ENCODE measurements around the gene MAD1L1. TPM values are rescaled to one million over a fixed set of nuclear protein-coding genes. Genes with fewer than 3 reads are reported as not detected.

MAD1L1 gene
- total RNA-seq, 1 donor from 2014 or later = 54.0 TPM

DNA sequence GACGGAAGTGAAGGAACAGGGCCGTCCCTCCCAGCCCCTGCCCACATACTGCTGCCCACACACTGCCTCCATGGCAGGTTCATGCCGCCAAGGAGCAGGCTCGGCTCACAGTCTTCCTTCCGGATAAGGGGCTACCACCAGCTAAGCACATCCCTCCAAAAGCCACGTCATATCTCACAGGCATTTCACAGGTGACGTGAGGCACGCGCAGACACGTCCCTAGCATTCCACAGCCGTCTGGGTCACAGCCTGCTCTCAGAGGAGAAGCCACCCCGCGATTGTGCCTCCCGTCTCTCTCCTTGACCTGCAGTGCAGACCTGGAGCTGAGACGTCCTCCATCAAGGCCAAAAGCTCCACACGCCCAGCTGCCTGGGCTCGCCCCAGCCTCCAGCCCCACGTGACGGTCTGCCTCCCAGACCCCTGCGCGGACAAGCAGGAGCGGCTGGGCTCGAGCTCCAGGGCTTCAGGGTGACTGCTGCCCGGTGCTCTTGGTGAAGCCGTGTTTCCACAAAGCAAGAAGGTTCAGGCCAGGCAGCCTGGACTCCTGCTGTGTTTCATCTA lies 114.0 kb downstream of the MAD1L1 start:
- H3K27me3 Mint-ChIP-seq = no peaks in the 10 kb centered on the region
- H3K4me1 Mint-ChIP-seq = peaks cover 16% of the 10 kb centered on the region
- intact Hi-C loops (cut with micrococcal nuclease) = no loop called here
- no peak for DNase-seq
- no peaks in the 10 kb centered on the region for H3K9me3 Mint-ChIP-seq
- H3K27ac Mint-ChIP-seq = no peak overlapping the region
- no peak overlapping the region for H3K4me3 Mint-ChIP-seq
- peaks cover 2% of the 10 kb centered on the region for H3K36me3 Mint-ChIP-seq (ENCODE audit: low read depth)

DNA sequence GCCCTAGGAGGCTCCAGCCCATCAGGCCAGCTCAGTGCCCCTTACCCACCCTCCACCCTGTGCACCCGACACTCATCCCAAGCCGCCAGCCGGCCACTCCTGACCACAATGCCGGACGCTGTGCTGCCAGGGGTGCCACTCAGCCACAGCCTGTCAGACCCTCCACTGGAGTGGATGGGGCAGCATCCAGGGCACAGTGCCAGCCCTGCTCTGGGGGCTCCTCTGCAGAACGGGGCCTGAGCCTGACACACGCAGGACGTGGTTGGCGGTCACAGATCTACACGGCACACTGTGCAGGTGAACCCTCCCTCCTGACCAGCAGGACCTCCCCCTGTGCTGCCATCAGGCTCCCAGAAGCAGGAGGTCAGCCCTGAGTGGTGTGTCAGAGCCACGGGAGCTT lies 114.7 kb downstream of the MAD1L1 start:
- Mint-ChIP-seq H3K9me3 (no peaks in the 10 kb centered on the region), H3K36me3 (ENCODE audit: low read depth) (peaks cover 2% of the 10 kb centered on the region), H3K4me1 (peaks cover 16% of the 10 kb centered on the region), H3K4me3 (no peak overlapping the region), H3K27me3 (no peaks in the 10 kb centered on the region), H3K27ac (no peak overlapping the region)
- DNase-seq = no peak
- intact Hi-C loops (cut with micrococcal nuclease) = no loop called here

DNA sequence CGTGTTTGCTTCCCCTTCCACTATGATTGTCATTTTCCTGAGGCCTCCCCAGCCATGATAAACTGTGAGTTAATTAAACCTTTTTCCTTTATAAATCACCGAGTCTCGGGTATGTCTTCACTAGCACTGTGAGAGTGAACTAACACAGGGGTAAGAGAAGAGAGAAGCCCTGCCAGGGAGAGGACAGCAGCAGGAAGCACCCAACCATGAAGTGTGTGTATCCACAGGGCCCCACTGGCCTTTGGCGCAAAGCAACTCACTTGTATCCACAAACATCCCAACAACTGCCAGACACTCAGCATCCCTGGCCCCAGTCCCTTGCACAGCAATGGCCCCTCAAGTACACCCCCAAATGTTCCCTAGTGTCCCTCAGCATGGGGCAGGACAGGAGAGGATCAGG lies 115.1 kb downstream of the MAD1L1 start:
- H3K27ac Mint-ChIP-seq = no peak overlapping the region

DNA sequence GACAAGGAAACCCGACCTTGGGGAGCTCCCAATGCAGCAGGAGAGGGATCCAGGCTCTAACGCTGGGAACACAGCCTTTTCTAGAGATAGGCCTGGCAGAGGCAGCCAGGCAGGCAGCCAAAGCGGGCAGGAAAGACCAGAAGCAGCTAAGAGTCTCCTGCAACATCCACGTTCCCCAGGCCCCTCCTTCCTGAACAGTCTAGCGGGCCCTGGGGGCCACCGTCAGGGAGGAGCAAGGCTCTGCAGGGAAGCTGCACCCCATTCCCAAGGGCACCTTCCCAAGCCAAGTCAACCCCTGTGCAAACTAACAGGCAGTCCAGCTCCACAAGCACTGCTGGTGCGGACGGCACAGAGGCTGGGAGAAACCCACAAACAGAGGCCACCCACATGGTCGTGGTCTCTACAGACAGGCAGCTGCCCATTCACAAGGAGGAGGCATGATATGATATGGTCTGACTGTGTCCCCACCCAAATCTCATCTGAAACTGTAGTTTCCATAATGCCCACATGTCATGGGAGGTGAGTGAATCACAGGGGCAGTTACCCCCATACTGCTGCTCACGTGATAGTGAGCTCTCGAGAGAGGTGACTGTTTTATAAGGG lies 115.7 kb downstream of the MAD1L1 start:
- Mint-ChIP-seq H3K36me3 (ENCODE audit: low read depth) (peaks cover 2% of the 10 kb centered on the region), H3K27me3 (no peaks in the 10 kb centered on the region), H3K4me1 (peaks cover 21% of the 10 kb centered on the region), H3K4me3 (no peak overlapping the region), H3K9me3 (no peaks in the 10 kb centered on the region), H3K27ac (no peak overlapping the region)
- no peak for DNase-seq
- intact Hi-C loops (cut with micrococcal nuclease) = no loop called here

More for the DNA sequence above, 115.1 kb downstream of the MAD1L1 start:
- DNase-seq = no peak
- Mint-ChIP-seq H3K36me3 (ENCODE audit: low read depth) (peaks cover 2% of the 10 kb centered on the region), H3K9me3 (no peaks in the 10 kb centered on the region), H3K4me3 (no peak overlapping the region), H3K4me1 (peaks cover 17% of the 10 kb centered on the region), H3K27me3 (no peaks in the 10 kb centered on the region)
- intact Hi-C loops (cut with micrococcal nuclease) = no loop called here

DNA sequence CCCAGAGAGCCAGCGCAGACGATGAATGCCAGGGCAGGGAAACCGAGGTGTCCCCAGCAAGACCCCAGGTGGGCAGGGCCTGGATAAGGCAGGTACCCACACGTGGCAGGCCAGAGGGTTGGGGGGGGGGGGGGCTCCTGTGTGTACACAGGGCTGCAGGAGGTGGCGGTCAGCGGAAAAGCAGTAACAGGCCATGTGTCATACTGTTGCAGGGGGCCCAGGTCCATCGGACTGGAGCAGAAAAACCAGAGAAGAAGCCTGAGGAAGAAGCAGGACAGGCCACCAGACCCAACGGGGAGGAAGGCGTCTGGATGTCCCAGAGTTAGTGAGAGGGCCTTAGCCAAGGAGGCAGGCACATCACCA lies 116.3 kb downstream of the MAD1L1 start:
- peaks cover 2% of the 10 kb centered on the region for H3K36me3 Mint-ChIP-seq (ENCODE audit: low read depth)
- DNase-seq = no peak
- H3K4me1 Mint-ChIP-seq = peaks cover 25% of the 10 kb centered on the region
- no peaks in the 10 kb centered on the region for H3K27me3 Mint-ChIP-seq
- H3K27ac Mint-ChIP-seq = no peak overlapping the region
- intact Hi-C loops (cut with micrococcal nuclease) = no loop called here
- no peak overlapping the region for H3K4me3 Mint-ChIP-seq
- no peaks in the 10 kb centered on the region for H3K9me3 Mint-ChIP-seq

DNA sequence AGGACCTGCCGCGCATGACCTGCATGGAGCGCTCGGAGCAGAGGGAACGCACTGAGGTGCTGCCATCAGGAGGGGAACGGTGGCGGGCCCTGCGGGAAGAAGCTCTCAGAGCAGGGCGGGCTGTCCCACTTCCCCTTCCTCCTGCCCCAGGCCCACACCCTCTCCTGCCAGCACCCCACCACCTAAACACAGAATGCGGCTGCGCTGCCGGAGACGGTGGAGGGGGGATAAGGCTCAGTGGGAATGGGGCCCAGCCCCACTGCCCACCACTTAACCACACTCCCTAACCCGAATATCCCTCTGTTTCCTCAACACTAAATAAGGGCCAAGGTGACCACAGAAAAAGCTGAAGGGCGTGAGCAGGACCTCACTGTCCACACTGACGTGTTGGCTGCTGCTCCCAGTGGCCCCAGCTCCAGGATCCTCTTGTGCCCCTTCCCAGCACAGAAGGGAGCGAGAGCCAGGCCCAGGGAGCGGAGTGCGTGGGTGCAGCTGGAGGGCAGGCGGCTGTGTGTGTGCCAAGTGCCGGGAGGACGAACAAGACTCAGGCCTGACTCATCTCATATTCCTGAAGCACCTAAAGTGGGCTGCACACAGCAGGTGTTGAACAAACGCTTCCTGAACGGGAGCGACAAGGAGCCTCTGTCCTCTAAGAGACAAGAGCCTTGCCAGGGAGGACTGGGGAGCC lies 116.8 kb downstream of the MAD1L1 start:
- no peak for DNase-seq
- Mint-ChIP-seq H3K27me3 (no peaks in the 10 kb centered on the region), H3K4me3 (no peak overlapping the region), H3K27ac (no peak overlapping the region), H3K4me1 (peaks cover 26% of the 10 kb centered on the region), H3K36me3 (ENCODE audit: low read depth) (peaks cover 2% of the 10 kb centered on the region), H3K9me3 (no peaks in the 10 kb centered on the region)
- intact Hi-C loops (cut with micrococcal nuclease) = no loop called here

DNA sequence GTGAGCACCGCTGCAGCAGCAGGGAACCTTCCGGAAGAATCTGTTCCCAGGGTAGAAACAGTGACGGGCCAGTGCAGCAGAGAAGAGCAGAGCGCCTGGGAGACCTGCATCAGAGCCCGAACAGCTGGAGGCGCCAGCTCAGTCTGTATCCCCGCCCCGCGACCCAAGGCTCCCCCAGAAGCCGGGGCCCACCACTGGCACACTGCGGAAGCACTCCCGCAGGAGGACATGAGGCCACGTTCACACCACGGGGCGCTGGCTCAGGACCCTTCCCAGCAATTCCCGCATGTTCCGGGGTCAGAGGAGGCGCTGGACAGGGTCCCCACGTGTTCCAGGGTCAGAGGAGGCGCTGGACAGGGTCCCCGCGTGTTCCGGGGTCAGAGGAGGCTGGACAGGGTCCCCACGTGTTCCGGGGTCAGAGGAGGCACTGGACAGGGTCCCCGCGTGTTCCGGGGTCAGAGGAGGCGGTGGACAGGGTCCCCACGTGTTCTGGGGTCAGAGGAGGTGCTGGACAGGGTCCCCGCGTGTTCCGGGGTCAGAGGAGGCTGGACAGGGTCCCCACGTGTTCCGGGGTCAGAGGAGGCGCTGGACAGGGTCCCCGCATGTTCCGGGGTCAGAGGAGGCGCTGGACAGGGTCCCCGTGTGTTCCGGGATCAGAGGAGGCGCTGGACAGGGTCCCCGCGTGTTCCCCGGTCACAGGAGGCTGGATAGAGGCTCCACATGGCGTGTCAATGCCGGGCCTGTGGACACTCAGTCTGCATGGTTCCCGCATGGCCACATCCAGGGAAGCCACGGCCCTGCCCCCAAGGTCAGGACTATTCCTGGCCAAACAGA lies 117.6 kb downstream of the MAD1L1 start:
- Mint-ChIP-seq H3K27ac (no peak overlapping the region), H3K36me3 (ENCODE audit: low read depth) (peaks cover 3% of the 10 kb centered on the region), H3K27me3 (no peaks in the 10 kb centered on the region), H3K4me1 (peaks cover 28% of the 10 kb centered on the region), H3K4me3 (no peak overlapping the region), H3K9me3 (no peaks in the 10 kb centered on the region)
- intact Hi-C loops (cut with micrococcal nuclease) = loop anchor here (5.0 kb wide), 2 partner anchors 117 to 173 kb away; partner anchors contain the start of gene MAD1L1
- no peak for DNase-seq

DNA sequence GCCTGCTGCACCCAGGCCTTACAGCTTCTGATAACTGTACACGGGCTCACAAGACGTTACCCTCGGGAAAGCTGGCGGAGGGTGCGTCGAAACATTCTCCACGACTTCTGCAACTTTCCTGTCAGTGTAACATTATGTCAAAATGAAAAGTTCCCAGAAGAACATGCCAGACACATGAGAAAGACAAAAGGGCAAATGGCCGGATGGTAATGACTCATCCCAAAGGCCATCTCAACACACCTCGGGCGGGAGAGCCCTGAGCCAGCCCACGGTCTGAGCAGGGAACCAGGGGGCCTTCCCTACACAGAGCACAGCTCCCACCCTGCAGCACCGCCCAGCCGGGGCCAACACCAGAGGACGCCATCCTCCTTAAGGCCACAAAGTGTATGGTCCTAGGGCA lies 118.7 kb downstream of the MAD1L1 start:
- intact Hi-C loops (cut with micrococcal nuclease) = loop anchor here (5.0 kb wide), 2 partner anchors 118 to 172 kb away; partner anchors contain the start of gene MAD1L1
- DNase-seq = no peak
- Mint-ChIP-seq H3K36me3 (ENCODE audit: low read depth) (peaks cover 3% of the 10 kb centered on the region), H3K4me1 (peaks cover 24% of the 10 kb centered on the region), H3K27me3 (no peaks in the 10 kb centered on the region), H3K9me3 (no peaks in the 10 kb centered on the region), H3K4me3 (no peak overlapping the region), H3K27ac (no peak overlapping the region)

DNA sequence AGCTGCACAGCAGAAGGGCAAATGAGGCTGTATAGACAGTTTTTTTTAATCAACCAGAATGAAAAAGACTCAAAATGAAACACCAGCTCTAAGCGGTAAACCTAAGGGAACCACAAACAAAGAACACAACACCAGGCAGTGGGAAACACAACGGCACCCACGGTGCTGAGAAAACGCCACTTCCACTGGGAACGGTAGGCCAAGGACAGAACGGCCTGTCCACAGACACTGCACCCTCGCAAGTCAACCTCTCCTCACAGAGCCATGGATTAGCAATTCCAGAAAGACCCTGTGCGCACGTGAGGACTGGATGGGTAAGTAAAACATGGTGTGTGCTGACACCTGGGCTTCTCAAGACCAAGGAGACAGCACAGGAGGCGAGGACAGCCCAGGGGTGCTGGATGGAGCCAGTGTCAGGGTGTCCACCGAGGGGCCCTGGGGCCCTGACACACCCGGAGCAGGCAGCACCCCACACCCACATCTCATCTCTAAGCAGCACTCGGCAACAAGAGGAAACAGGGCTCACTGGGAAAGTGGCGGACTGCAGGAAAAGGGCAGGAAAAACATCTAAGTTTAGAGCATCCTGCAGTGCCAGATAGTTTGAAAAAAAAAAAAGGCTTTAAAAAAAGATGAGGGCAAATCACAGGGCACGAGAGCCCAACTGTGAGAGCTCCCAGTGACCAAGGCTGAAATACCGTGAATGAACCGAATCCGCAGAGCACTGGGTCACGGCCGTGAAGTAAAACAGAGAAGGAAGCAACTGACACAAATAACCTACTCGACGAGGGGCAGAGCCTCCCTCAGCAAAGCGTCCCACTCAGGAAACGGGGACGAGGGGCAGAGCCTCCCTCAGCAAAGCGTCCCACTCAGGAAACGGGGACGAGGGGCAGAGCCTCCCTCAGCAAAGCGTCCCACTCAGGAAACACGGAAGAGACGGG lies 120.2 kb downstream of the MAD1L1 start:
- Mint-ChIP-seq H3K27ac (no peak overlapping the region), H3K36me3 (ENCODE audit: low read depth) (peaks cover 3% of the 10 kb centered on the region), H3K4me1 (peaks cover 23% of the 10 kb centered on the region), H3K9me3 (no peaks in the 10 kb centered on the region), H3K27me3 (no peaks in the 10 kb centered on the region), H3K4me3 (no peak overlapping the region)
- intact Hi-C loops (cut with micrococcal nuclease) = loop anchor here (5.0 kb wide), 2 partner anchors 120 to 170 kb away; partner anchors contain the start of gene MAD1L1
- DNase-seq = no peak

DNA sequence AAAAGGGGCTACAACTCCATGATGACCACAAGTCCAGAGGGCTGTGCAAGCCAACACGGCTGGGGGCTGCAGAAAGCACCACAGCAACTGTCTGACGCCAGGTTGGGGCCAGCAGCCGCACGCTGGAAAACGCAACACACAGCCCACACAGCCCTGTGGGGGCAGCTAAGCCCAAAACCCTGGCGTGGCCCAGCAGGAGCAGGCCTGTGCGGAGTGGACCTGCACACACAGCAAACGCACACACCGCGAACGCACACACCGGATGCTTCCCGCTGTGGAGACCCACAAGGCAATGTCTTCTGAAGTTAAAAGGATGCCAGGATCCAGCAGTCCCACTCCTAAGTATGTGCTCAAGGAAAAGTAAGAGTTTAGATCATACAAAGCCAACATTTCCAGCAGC lies 121.2 kb downstream of the MAD1L1 start:
- Mint-ChIP-seq H3K27ac (no peak overlapping the region), H3K9me3 (no peaks in the 10 kb centered on the region), H3K27me3 (no peaks in the 10 kb centered on the region), H3K4me1 (peaks cover 22% of the 10 kb centered on the region), H3K4me3 (no peak overlapping the region), H3K36me3 (ENCODE audit: low read depth) (peaks cover 3% of the 10 kb centered on the region)
- no peak for DNase-seq
- intact Hi-C loops (cut with micrococcal nuclease) = loop anchor here (5.0 kb wide), 2 partner anchors 121 to 169 kb away; partner anchors contain the start of gene MAD1L1

DNA sequence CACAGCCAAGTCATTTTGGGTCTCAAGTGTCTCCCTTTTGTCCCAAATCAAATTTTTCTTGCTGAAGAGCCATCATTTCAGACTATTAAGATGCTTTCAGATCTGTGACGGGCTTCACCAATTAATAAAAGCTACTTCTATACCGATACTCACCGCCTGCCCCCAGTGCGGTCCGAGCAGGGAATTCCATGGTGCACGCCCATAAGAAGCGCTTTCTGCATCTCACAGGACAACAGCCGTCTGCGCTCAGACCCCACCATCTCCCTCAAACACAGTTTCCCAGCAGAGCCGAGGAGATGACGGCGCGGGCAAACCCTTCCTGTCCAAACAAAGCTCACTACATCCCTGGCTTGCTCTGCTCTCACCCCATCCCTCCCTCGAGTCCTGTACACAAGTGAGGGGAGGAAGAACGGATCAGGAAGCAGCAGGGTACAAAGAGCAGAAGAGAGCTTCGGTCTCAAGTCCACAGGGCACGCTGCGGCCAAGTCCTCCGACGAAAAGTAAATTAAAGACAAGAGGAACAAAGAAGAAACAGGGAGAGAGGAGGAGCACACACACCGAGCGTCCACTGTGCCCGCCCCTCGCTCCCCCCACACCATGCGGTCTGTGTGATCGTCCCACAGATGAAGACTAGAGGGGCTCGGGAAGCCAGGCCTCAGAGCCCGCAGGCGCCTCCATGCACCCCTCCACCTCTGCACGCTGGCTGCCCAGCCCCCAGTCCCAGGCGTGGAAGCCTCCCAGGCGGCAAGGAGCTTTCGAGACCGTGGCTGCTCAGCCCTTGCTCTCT lies 121.9 kb downstream of the MAD1L1 start:
- intact Hi-C loops (cut with micrococcal nuclease) = loop anchor here (5.0 kb wide), 2 partner anchors 121 to 169 kb away; partner anchors contain the start of gene MAD1L1
- no peaks in the 10 kb centered on the region for H3K9me3 Mint-ChIP-seq
- H3K4me1 Mint-ChIP-seq = peaks cover 22% of the 10 kb centered on the region
- no peak for DNase-seq
- H3K4me3 Mint-ChIP-seq = peak overlapping the region; percentile 25
- H3K27me3 Mint-ChIP-seq = no peaks in the 10 kb centered on the region
- H3K27ac Mint-ChIP-seq = peak overlapping the region; percentile 69
- peaks cover 3% of the 10 kb centered on the region for H3K36me3 Mint-ChIP-seq (ENCODE audit: low read depth)

DNA sequence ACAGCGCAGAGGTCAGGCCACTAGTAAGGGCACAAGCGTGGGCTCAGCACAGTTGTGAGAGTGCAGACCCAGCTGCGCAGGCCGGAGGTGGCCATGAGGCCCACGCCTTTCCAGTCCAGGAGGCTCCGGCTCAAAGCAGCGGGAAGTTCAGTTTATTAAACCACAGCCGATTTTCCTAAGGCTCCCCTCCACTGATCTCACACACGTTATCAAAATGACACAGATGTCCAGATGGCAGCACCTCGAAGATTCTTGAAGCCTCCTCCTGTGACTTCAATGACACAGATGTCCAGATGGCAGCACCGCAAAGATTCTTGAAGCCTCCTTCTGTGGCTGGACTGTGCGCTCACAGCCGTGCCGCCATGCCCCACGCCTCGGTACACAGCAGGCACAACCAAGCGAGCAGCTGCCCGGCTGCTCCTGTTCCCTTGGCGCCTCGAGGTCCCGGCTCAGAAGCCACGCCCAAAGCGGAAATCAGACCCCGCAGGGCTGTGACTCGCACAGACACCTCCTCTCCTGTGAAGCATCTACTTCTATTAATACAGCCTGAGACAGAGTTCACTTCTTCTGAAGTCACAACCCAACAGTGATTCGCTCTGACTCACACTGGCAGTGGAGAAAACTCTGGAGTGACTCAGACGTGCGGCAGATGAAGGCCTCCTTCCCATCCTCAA lies 122.7 kb downstream of the MAD1L1 start:
- intact Hi-C loops (cut with micrococcal nuclease) = loop anchor here (5.0 kb wide), 2 partner anchors 122 to 168 kb away; partner anchors contain the start of gene MAD1L1
- DNase-seq = peak; percentile 72
- Mint-ChIP-seq H3K27ac (peak overlapping the region; percentile 69), H3K9me3 (no peaks in the 10 kb centered on the region), H3K27me3 (no peaks in the 10 kb centered on the region), H3K4me1 (peaks cover 23% of the 10 kb centered on the region), H3K4me3 (peak overlapping the region; percentile 25), H3K36me3 (ENCODE audit: low read depth) (peaks cover 3% of the 10 kb centered on the region)
